ENCODE measurements around the gene ODAPH.

GRCh38 chr4:75514131-75514948, 41.5 kb upstream of the ODAPH start, which contains the start of the genes RCHY1 and THAP6:
- TF ChIP-seq CTCF (IDR thresholded peaks at IDR 0.05) (peak in 1 of 4 experiments; percentile 31), POLR2A (IDR thresholded peaks at IDR 0.05) (peak; percentile 51 to 83)
